Esophagus muscularis mucosa (tissue), 4 donors: ENCODE results near the gene TUBB.

Source experiments
- CTCF ChIP-seq, 3 experiments: fragments of 200-600 bp in 2 of 3; fragments of 450-650 bp in 1 of 3; sonication (generic) in 2 of 3; IDR thresholded peaks; one replicate each; pipeline ENCODE4 v1.5.1; 2017 to 2019; ENCODE audit warnings: antibody characterized with exemption in 3 of 3, mild to moderate bottlenecking in 2 of 3, moderate library complexity in 1 of 3
- EP300 ChIP-seq: sonication (generic); formaldehyde crosslinking; IDR thresholded peaks from one replicate; pipeline ENCODE4 v1.6.1; 2017; ENCODE audit warnings: antibody characterized with exemption
- POLR2A ChIP-seq: fragments of 450-650 bp; IDR thresholded peaks from one replicate; pipeline ENCODE4 v1.6.1; 2017; ENCODE audit warnings: antibody characterized with exemption, moderate library complexity, mild to moderate bottlenecking, low read depth
- POLR2AphosphoS5 ChIP-seq, 2 donors: sonication (generic); formaldehyde crosslinking; IDR thresholded peaks; one replicate each; pipeline ENCODE4 v1.6.1; 2017; ENCODE audit warnings: antibody characterized with exemption in 2 of 2

DNA sequence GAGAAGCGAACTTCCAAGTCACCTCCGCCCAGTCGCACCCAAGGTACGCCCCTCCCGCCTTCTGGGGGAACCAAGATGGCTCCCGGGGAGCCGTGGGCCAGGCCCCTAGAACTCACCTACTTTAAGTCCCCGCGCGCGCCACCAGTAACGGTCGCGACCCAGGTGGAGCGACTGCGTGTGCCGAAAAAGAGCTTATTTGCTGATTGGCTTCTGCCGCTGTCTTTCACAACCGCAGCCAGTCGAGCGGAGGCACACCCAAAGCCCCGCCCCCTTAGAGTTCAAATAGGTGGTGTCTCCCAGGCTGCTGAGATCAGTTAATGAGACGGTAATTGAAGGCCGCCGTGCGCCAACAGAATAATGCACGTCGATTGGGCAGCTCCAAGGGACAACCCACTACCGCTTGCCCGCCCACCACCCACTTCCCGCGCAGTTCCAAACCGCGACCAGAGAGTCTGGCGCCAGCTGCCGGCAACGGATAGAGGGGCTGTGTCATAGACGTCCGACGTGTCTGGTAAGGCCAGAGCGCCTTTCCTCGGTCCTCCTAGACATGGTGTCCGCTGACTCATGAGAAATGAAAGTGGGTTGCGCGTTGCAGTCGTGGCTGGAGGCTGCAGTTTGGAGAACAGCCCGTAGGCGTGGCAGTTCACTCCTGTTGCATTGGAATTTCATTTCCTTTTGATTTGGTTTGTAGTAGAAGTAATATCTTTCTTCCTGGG is 2.9 kb upstream of the TUBB start, which contains the start of gene MDC1:
- peak; percentile 97 to 99 for TF ChIP-seq POLR2AphosphoS5 (IDR thresholded peaks at IDR 0.05)
- peak; percentile 35 to 48 (median 44) for TF ChIP-seq CTCF (IDR thresholded peaks at IDR 0.05)
- TF ChIP-seq POLR2A, result peak; percentile 31
- TF ChIP-seq EP300, result no peak
